CD8-positive, alpha-beta memory T cell (primary cell): ENCODE data around the gene TTC28. TPM values are rescaled to one million over a fixed set of nuclear protein-coding genes. Genes with fewer than 3 reads are reported as not detected.
"Not testable (repeated sequence)": the region's sequence is repeated elsewhere in the genome, so short reads cannot be mapped to it uniquely, and the experiment has no call there.

Experiments used
- CTCF ChIA-PET: fragments of 350-600 bp; sonication (Branson Sonifier 250); formaldehyde crosslinking; loops from one replicate; lab custom pipeline; 2021; ENCODE audit warnings: antibody characterized with exemption; lab: Charles Lee
- POLR2A ChIA-PET: fragments of 350-600 bp; sonication (Branson Sonifier 250); formaldehyde crosslinking; loops from one replicate; lab custom pipeline; 2021; ENCODE audit warnings: antibody characterized with exemption; lab: Charles Lee
- DNase-seq, 5 donors: peaks; one replicate each; pipeline versions ENCODE4 v3.0.0 to v3.0.0-alpha.2; 2020 to 2022; ENCODE audit warnings: mixed read lengths in 1 of 5
- H3K27ac ChIP-seq: one replicate; pipeline ENCODE4 v1.7.0; 2013; ENCODE audit warnings: low read depth, mild to moderate bottlenecking, low read length, moderate library complexity
- H3K27me3 ChIP-seq: 2 replicates; pipeline ENCODE4 v1.7.0; 2013; ENCODE audit warnings: low read length, mild to moderate bottlenecking; ENCODE audit not compliant: insufficient read depth, poor library complexity, severe bottlenecking
- H3K36me3 ChIP-seq: 2 replicates; pipeline ENCODE4 v1.7.0; 2013; ENCODE audit warnings: mild to moderate bottlenecking, low read length, moderate library complexity; ENCODE audit not compliant: insufficient read depth
- H3K4me1 ChIP-seq: 2 replicates; pipeline ENCODE4 v1.7.0; 2013; ENCODE audit warnings: mild to moderate bottlenecking, low read length, moderate library complexity; ENCODE audit not compliant: insufficient read depth
- H3K4me3 ChIP-seq: 2 replicates; pipeline ENCODE4 v1.7.0; 2013; ENCODE audit warnings: mild to moderate bottlenecking, low read length
- H3K9me3 ChIP-seq: 2 replicates; pipeline ENCODE4 v1.7.0; 2013; ENCODE audit warnings: mild to moderate bottlenecking, low read length
- H3K27ac Mint-ChIP-seq, 8 donors: one replicate each; pipeline ENCODE4 v1.8.0; 2020 to 2021; ENCODE audit warnings: mixed read lengths in 8 of 8, mild to moderate bottlenecking in 6 of 8, inconsistent platforms in 3 of 8, moderate library complexity in 3 of 8
- H3K27me3 Mint-ChIP-seq, 2 donors: one replicate each; pipeline ENCODE4 v1.8.0; 2020 to 2021; ENCODE audit warnings: mixed read lengths in 2 of 2, mild to moderate bottlenecking in 1 of 2, moderate library complexity in 1 of 2
- H3K36me3 Mint-ChIP-seq, 3 donors: one replicate each; pipeline ENCODE4 v1.8.0; 2020 to 2021; ENCODE audit warnings: mixed read lengths in 3 of 3, inconsistent platforms in 1 of 3, mild to moderate bottlenecking in 1 of 3
- H3K4me1 Mint-ChIP-seq, 3 donors: one replicate each; pipeline ENCODE4 v1.8.0; 2020 to 2021; ENCODE audit warnings: mixed read lengths in 3 of 3, inconsistent platforms in 1 of 3, mild to moderate bottlenecking in 1 of 3
- H3K4me3 Mint-ChIP-seq, 7 donors: one replicate each; pipeline ENCODE4 v1.8.0; 2020 to 2021; ENCODE audit warnings: mixed read lengths in 7 of 7, mild to moderate bottlenecking in 6 of 7, moderate library complexity in 4 of 7, inconsistent platforms in 2 of 7
- H3K9me3 Mint-ChIP-seq, 5 donors: one replicate each; pipeline ENCODE4 v1.8.0; 2020 to 2022; ENCODE audit warnings: mixed read lengths in 5 of 5, mild to moderate bottlenecking in 3 of 5, moderate library complexity in 2 of 5, inconsistent platforms in 1 of 5
- polyA plus RNA-seq: library from polyadenylated mRNA; unstranded; fragments of 300-500 nt; fragmentation: Illumina TruSeq; gene quantifications from one replicate; pipeline ENCODE4 v1.2.3, GENCODE V29; 2021
- total RNA-seq, 2 experiments: library from RNA; stranded (reverse); gene quantifications; one replicate each; pipeline ENCODE4 v1.2.3, GENCODE V29; 2021

TTC28 gene
- total and polyA plus RNA-seq, 3 experiments from 2014 or later = 0.24 to 0.60 (median 0.51) TPM

GRCh38 chr22:28670756-28671155 lies 8.9 kb downstream of the TTC28 start:
- Histone ChIP-seq H3K36me3 (no peaks in the 10 kb centered on the region), H3K4me3 (no peak overlapping the region), H3K4me1 (peaks cover 27% of the 10 kb centered on the region), H3K27ac (no peak overlapping the region), H3K9me3 (no peaks in the 10 kb centered on the region), H3K27me3 (peaks cover 37% of the 10 kb centered on the region)
- peaks cover 0 to 13% (median 8%) of the 10 kb centered on the region in 5 donors for H3K9me3 Mint-ChIP-seq
- no peak overlapping the region for H3K4me3 Mint-ChIP-seq
- CTCF ChIA-PET = no interaction called here
- peaks cover 37 to 40% of the 10 kb centered on the region in 2 donors for H3K27me3 Mint-ChIP-seq
- H3K36me3 Mint-ChIP-seq = peaks cover 0 to 3% (median 2%) of the 10 kb centered on the region in 3 donors
- DNase-seq = no peak
- no peak overlapping the region for H3K27ac Mint-ChIP-seq
- POLR2A ChIA-PET = no interaction called here
- H3K4me1 Mint-ChIP-seq = peaks cover 20 to 28% (median 27%) of the 10 kb centered on the region in 3 donors

- Mint-ChIP-seq H3K27me3 (peaks cover 31 to 36% of the 10 kb centered on the region in 2 donors), H3K9me3 (peaks cover 0 to 13% (median 8%) of the 10 kb centered on the region in 5 donors), H3K36me3 (peaks cover 0 to 3% (median 2%) of the 10 kb centered on the region in 3 donors), H3K4me3 (no peak overlapping the region), H3K27ac (no peak overlapping the region), H3K4me1 (peaks cover 20 to 26% (median 25%) of the 10 kb centered on the region in 3 donors)
- DNase-seq = no peak
- Histone ChIP-seq H3K27ac (no peak overlapping the region), H3K9me3 (no peaks in the 10 kb centered on the region), H3K4me1 (peaks cover 25% of the 10 kb centered on the region), H3K4me3 (no peak overlapping the region), H3K36me3 (no peaks in the 10 kb centered on the region), H3K27me3 (peaks cover 31% of the 10 kb centered on the region)
- POLR2A ChIA-PET = no interaction called here
- CTCF ChIA-PET = no interaction called here
Observed at GRCh38 chr22:28670161-28670560, 9.5 kb downstream of the TTC28 start.

GRCh38 chr22:28669387-28669786 lies 10.3 kb downstream of the TTC28 start:
- Histone ChIP-seq H3K27me3 (peaks cover 23% of the 10 kb centered on the region), H3K9me3 (no peaks in the 10 kb centered on the region), H3K36me3 (no peaks in the 10 kb centered on the region), H3K4me1 (peaks cover 18% of the 10 kb centered on the region), H3K27ac (no peak overlapping the region), H3K4me3 (no peak overlapping the region)
- Mint-ChIP-seq H3K36me3 (peaks cover 0 to 3% (median 2%) of the 10 kb centered on the region in 3 donors), H3K9me3 (peaks cover 0 to 13% (median 8%) of the 10 kb centered on the region in 5 donors), H3K27me3 (peaks cover 23 to 29% of the 10 kb centered on the region in 2 donors), H3K4me1 (peaks cover 16 to 19% (median 18%) of the 10 kb centered on the region in 3 donors), H3K27ac (no peak overlapping the region), H3K4me3 (no peak overlapping the region)
- ChIA-PET POLR2A (no interaction called here), CTCF (no interaction called here)
- no peak for DNase-seq

- H3K27me3 ChIP-seq, H3K36me3 Mint-ChIP-seq, H3K4me1 Mint-ChIP-seq, H3K9me3 ChIP-seq, H3K27ac Mint-ChIP-seq, POLR2A ChIA-PET, H3K4me3 ChIP-seq, H3K4me1 ChIP-seq, H3K36me3 ChIP-seq, CTCF ChIA-PET, DNase-seq, H3K9me3 Mint-ChIP-seq, H3K4me3 Mint-ChIP-seq, H3K27ac ChIP-seq: not testable (repeated sequence)
- H3K27me3 Mint-ChIP-seq = peaks cover 8 to 23% of the 10 kb centered on the region in 2 donors
Observed at GRCh38 chr22:28663569-28663942, 16.1 kb downstream of the TTC28 start.

- Mint-ChIP-seq H3K27me3 (peaks cover 30 to 63% of the 10 kb centered on the region in 2 donors), H3K9me3 (peaks cover 0 to 3% (median 0%) of the 10 kb centered on the region in 5 donors), H3K36me3 (no peaks in the 10 kb centered on the region), H3K4me1 (no peaks in the 10 kb centered on the region), H3K4me3 (no peak overlapping the region), H3K27ac (no peak overlapping the region)
- Histone ChIP-seq H3K4me3 (no peak overlapping the region), H3K36me3 (no peaks in the 10 kb centered on the region), H3K9me3 (no peaks in the 10 kb centered on the region), H3K4me1 (no peaks in the 10 kb centered on the region), H3K27me3 (peaks cover 8% of the 10 kb centered on the region), H3K27ac (no peak overlapping the region)
- CTCF ChIA-PET = no interaction called here
- no peak for DNase-seq
- POLR2A ChIA-PET = no interaction called here
Observed at GRCh38 chr22:28658448-28658847, 21.2 kb downstream of the TTC28 start.

- POLR2A ChIA-PET = no interaction called here
- Histone ChIP-seq H3K27ac (peak overlapping the region; percentile 1), H3K27me3 (peaks cover 8% of the 10 kb centered on the region), H3K36me3 (no peaks in the 10 kb centered on the region), H3K4me1 (no peaks in the 10 kb centered on the region), H3K9me3 (no peaks in the 10 kb centered on the region), H3K4me3 (no peak overlapping the region)
- Mint-ChIP-seq H3K9me3 (peaks cover 0 to 10% (median 0%) of the 10 kb centered on the region in 5 donors), H3K4me3 (no peak overlapping the region), H3K27ac (no peak overlapping the region), H3K36me3 (no peaks in the 10 kb centered on the region), H3K27me3 (peaks cover 40 to 68% of the 10 kb centered on the region in 2 donors), H3K4me1 (no peaks in the 10 kb centered on the region)
- no peak for DNase-seq
- CTCF ChIA-PET = no interaction called here
Observed at GRCh38 chr22:28656181-28656580, 23.5 kb downstream of the TTC28 start.

- peaks cover 40 to 77% of the 10 kb centered on the region in 2 donors for H3K27me3 Mint-ChIP-seq
Observed at GRCh38 chr22:28650463-28650862, 29.2 kb downstream of the TTC28 start.

GRCh38 chr22:28648792-28649191 lies 30.8 kb downstream of the TTC28 start:
- no peak overlapping the region for H3K4me3 ChIP-seq
- ChIA-PET POLR2A (no interaction called here), CTCF (no interaction called here)
- no peaks in the 10 kb centered on the region for H3K9me3 ChIP-seq
- DNase-seq = no peak
- Mint-ChIP-seq H3K27ac (no peak overlapping the region), H3K4me1 (no peaks in the 10 kb centered on the region), H3K4me3 (no peak overlapping the region), H3K9me3 (peaks cover 0 to 10% (median 2%) of the 10 kb centered on the region in 5 donors), H3K27me3 (peaks cover 39 to 66% of the 10 kb centered on the region in 2 donors), H3K36me3 (no peaks in the 10 kb centered on the region)
- H3K27me3 ChIP-seq = no peaks in the 10 kb centered on the region
- no peaks in the 10 kb centered on the region for H3K4me1 ChIP-seq
- H3K36me3 ChIP-seq = no peaks in the 10 kb centered on the region
- H3K27ac ChIP-seq = no peak overlapping the region

More at GRCh38 chr22:28650463-28650862, 29.2 kb downstream of the TTC28 start:
- Mint-ChIP-seq H3K4me3 (no peak overlapping the region), H3K4me1 (no peaks in the 10 kb centered on the region), H3K27ac (no peak overlapping the region), H3K9me3 (peaks cover 0 to 10% (median 2%) of the 10 kb centered on the region in 5 donors), H3K36me3 (no peaks in the 10 kb centered on the region)
- H3K9me3 ChIP-seq = no peaks in the 10 kb centered on the region
- H3K36me3 ChIP-seq = no peaks in the 10 kb centered on the region
- no peaks in the 10 kb centered on the region for H3K4me1 ChIP-seq
- no peak overlapping the region for H3K27ac ChIP-seq
- no peak overlapping the region for H3K4me3 ChIP-seq
- POLR2A ChIA-PET = no interaction called here
- no peaks in the 10 kb centered on the region for H3K27me3 ChIP-seq
- CTCF ChIA-PET = no interaction called here
- no peak for DNase-seq
